HEK293 (cell line): Measurements from ENCODE around the gene MMP27.

Experiments
- CTCF ChIA-PET: fragments of 350-600 bp; formaldehyde crosslinking; extraction: SDS; loops from one replicate; lab custom pipeline; 2021; ENCODE audit warnings: antibody characterized with exemption; lab: Yijun Ruan, JAX
- POLR2A ChIA-PET: fragments of 300-600 bp; formaldehyde crosslinking; extraction: SDS; loops from one replicate; lab custom pipeline; 2020; ENCODE audit warnings: antibody characterized with exemption, inconsistent platforms; lab: Yijun Ruan, JAX
- H3K27ac ChIP-seq: fragments of 200-500 bp; sonication (Bioruptor generic); 2 replicates; pipeline ENCODE4 v1.5.1; 2014; ENCODE audit warnings: low read depth, low read length, control low read depth, inconsistent platforms; ENCODE audit errors: extremely low read depth
- H3K36me3 ChIP-seq, 2 experiments: fragments of 200-500 bp in 1 of 2; sonication (Bioruptor generic) in 1 of 2; 1 replicate in 1 of 2; 2 replicates in 1 of 2; pipeline ENCODE4 v1.5.1; 2014 to 2017; ENCODE audit warnings: inconsistent platforms in 2 of 2, low read length in 2 of 2; ENCODE audit not compliant: control insufficient read depth in 2 of 2, insufficient read depth in 1 of 2
- H3K4me1 ChIP-seq: fragments of 200-500 bp; sonication (Bioruptor generic); 2 replicates; pipeline ENCODE4 v1.5.1; 2014; ENCODE audit warnings: mild to moderate bottlenecking, low read length, inconsistent platforms; ENCODE audit not compliant: control insufficient read depth, insufficient read depth
- H3K4me3 ChIP-seq: 2 replicates; pipeline ENCODE4 v1.5.1; 2011; ENCODE audit warnings: low read depth, mild to moderate bottlenecking, control low read depth, low read length, moderate library complexity
- H3K9me3 ChIP-seq: fragments of 200-500 bp; sonication (Bioruptor generic); 2 replicates; pipeline ENCODE4 v1.5.1; 2014; ENCODE audit warnings: low read depth, low read length, inconsistent platforms; ENCODE audit not compliant: control insufficient read depth, insufficient read depth
- GLI2 ChIP-seq: fragments of 450-650 bp; formaldehyde crosslinking; IDR thresholded peaks from 2 replicates; pipeline ENCODE4; 2017; ENCODE audit warnings: missing biosample characterization, missing genetic modification characterization, low read depth, borderline replicate concordance
- KLF10 ChIP-seq: fragments of 450-650 bp; IDR thresholded peaks from 2 replicates; pipeline ENCODE4 v1.5.1; 2018; ENCODE audit warnings: missing biosample characterization, mild to moderate bottlenecking, missing genetic modification characterization
- SCRT2 ChIP-seq: fragments of 450-650 bp; formaldehyde crosslinking; IDR thresholded peaks from 2 replicates; pipeline ENCODE4 v1.5.1; 2016; ENCODE audit warnings: missing biosample characterization, missing genetic modification characterization
- WT1 ChIP-seq: fragments of 450-650 bp; formaldehyde crosslinking; IDR thresholded peaks from 2 replicates; pipeline ENCODE4 v1.5.1; 2016; ENCODE audit warnings: missing biosample characterization, missing genetic modification characterization
- YY2 ChIP-seq: fragments of 450-650 bp; formaldehyde crosslinking; IDR thresholded peaks from 2 replicates; pipeline ENCODE4 v1.5.1; 2016; ENCODE audit warnings: missing biosample characterization, missing genetic modification characterization
- ZBTB20 ChIP-seq: fragments of 450-650 bp; formaldehyde crosslinking; IDR thresholded peaks from 2 replicates; pipeline ENCODE4 v1.5.1; 2016; ENCODE audit warnings: missing biosample characterization, missing genetic modification characterization
- ZBTB48 ChIP-seq: fragments of 450-650 bp; formaldehyde crosslinking; IDR thresholded peaks from 2 replicates; pipeline ENCODE4 v1.5.1; 2016; ENCODE audit warnings: missing biosample characterization, missing genetic modification characterization
- ZNF132 ChIP-seq: fragments of 450-650 bp; formaldehyde crosslinking; IDR thresholded peaks from 2 replicates; pipeline ENCODE4 v1.5.1; 2017; ENCODE audit warnings: missing biosample characterization, missing genetic modification characterization, borderline replicate concordance
- ZNF133 ChIP-seq: fragments of 450-650 bp; formaldehyde crosslinking; IDR thresholded peaks from 2 replicates; pipeline ENCODE4 v1.5.1; 2016; ENCODE audit warnings: missing biosample characterization, missing genetic modification characterization
- ZNF146 ChIP-seq: fragments of 450-650 bp; formaldehyde crosslinking; IDR thresholded peaks from 2 replicates; pipeline ENCODE4 v1.5.1; 2016; ENCODE audit warnings: missing biosample characterization, missing genetic modification characterization
- ZNF175 ChIP-seq: fragments of 450-650 bp; formaldehyde crosslinking; IDR thresholded peaks from 2 replicates; pipeline ENCODE4 v1.5.1; 2016; ENCODE audit warnings: missing biosample characterization, missing genetic modification characterization
- ZNF184 ChIP-seq: fragments of 450-650 bp; IDR thresholded peaks from 2 replicates; pipeline ENCODE4 v1.5.1; 2018; ENCODE audit warnings: missing biosample characterization, mild to moderate bottlenecking, missing genetic modification characterization
- ZNF24 ChIP-seq: fragments of 450-650 bp; formaldehyde crosslinking; IDR thresholded peaks from 2 replicates; pipeline ENCODE4 v1.5.1; 2016; ENCODE audit warnings: missing biosample characterization, missing genetic modification characterization
- ZNF292 ChIP-seq: fragments of 450-650 bp; formaldehyde crosslinking; IDR thresholded peaks from 2 replicates; pipeline ENCODE4 v1.5.1; 2016; ENCODE audit warnings: low read depth, missing biosample characterization, missing genetic modification characterization, borderline replicate concordance
- ZNF335 ChIP-seq: fragments of 450-650 bp; formaldehyde crosslinking; conservative IDR thresholded peaks from 2 replicates; pipeline ENCODE4 v1.5.1; 2016; ENCODE audit warnings: missing biosample characterization, missing genetic modification characterization
- ZNF354C ChIP-seq: fragments of 450-650 bp; formaldehyde crosslinking; IDR thresholded peaks from 2 replicates; pipeline ENCODE4 v1.5.1; 2016; ENCODE audit warnings: missing biosample characterization, missing genetic modification characterization, low read depth, borderline replicate concordance
- ZNF37A ChIP-seq: fragments of 450-650 bp; IDR thresholded peaks from 2 replicates; pipeline ENCODE4 v1.5.1; 2018; ENCODE audit warnings: missing biosample characterization, missing genetic modification characterization
- ZNF426 ChIP-seq: fragments of 450-650 bp; formaldehyde crosslinking; IDR thresholded peaks from 2 replicates; pipeline ENCODE4 v1.5.1; 2017; ENCODE audit warnings: missing biosample characterization, missing genetic modification characterization, mild to moderate bottlenecking, inconsistent platforms, moderate library complexity
- ZNF501 ChIP-seq: fragments of 450-650 bp; formaldehyde crosslinking; IDR thresholded peaks from 2 replicates; pipeline ENCODE4 v1.5.1; 2016; ENCODE audit warnings: missing biosample characterization, missing genetic modification characterization
- ZNF530 ChIP-seq: fragments of 450-650 bp; formaldehyde crosslinking; IDR thresholded peaks from 2 replicates; pipeline ENCODE4 v1.5.1; 2016; ENCODE audit warnings: low read depth, missing biosample characterization, missing genetic modification characterization
- ZNF549 ChIP-seq: fragments of 450-650 bp; IDR thresholded peaks from 2 replicates; pipeline ENCODE4 v1.5.1; 2018; ENCODE audit warnings: missing biosample characterization, missing genetic modification characterization, mild to moderate bottlenecking, inconsistent platforms, moderate library complexity
- ZNF558 ChIP-seq: fragments of 450-650 bp; formaldehyde crosslinking; IDR thresholded peaks from 2 replicates; pipeline ENCODE4 v1.5.1; 2016; ENCODE audit warnings: missing biosample characterization, missing genetic modification characterization
- ZNF623 ChIP-seq: fragments of 450-650 bp; formaldehyde crosslinking; IDR thresholded peaks from 2 replicates; pipeline ENCODE4 v1.5.1; 2016; ENCODE audit warnings: missing biosample characterization, missing genetic modification characterization
- ZNF658 ChIP-seq: fragments of 450-650 bp; formaldehyde crosslinking; IDR thresholded peaks from 2 replicates; pipeline ENCODE4; 2016; ENCODE audit warnings: missing biosample characterization, missing genetic modification characterization
- ZNF785 ChIP-seq: fragments of 450-650 bp; formaldehyde crosslinking; IDR thresholded peaks from 2 replicates; pipeline ENCODE4 v1.5.1; 2016; ENCODE audit warnings: missing biosample characterization, missing genetic modification characterization
- ZSCAN23 ChIP-seq: fragments of 450-650 bp; formaldehyde crosslinking; IDR thresholded peaks from 2 replicates; pipeline ENCODE4 v1.5.1; 2016; ENCODE audit warnings: missing biosample characterization, missing genetic modification characterization
- TF ChIP-seq, protein P1 (sequence below): fragments of 450-650 bp; formaldehyde crosslinking; IDR thresholded peaks from 2 replicates; pipeline ENCODE4 v1.5.1; 2016; ENCODE audit warnings: missing biosample characterization, missing genetic modification characterization
- TF ChIP-seq, protein P2 (sequence below): fragments of 450-650 bp; formaldehyde crosslinking; IDR thresholded peaks from 2 replicates; pipeline ENCODE4 v1.5.1; 2017; ENCODE audit warnings: missing biosample characterization, missing genetic modification characterization
- TF ChIP-seq, protein P3 (sequence below): fragments of 450-650 bp; formaldehyde crosslinking; IDR thresholded peaks from 2 replicates; pipeline ENCODE4; 2016; ENCODE audit warnings: missing biosample characterization, missing genetic modification characterization

The MMP27 gene

GRCh38 chr11:102722821-102723220, 17.3 kb upstream of the MMP27 start:
- Histone ChIP-seq H3K27ac (no peak overlapping the region), H3K4me3 (no peak overlapping the region), H3K4me1 (no peaks in the 10 kb centered on the region), H3K9me3 (no peaks in the 10 kb centered on the region), H3K36me3 (no peaks in the 10 kb centered on the region)
- POLR2A ChIA-PET, result no interaction called here
- CTCF ChIA-PET, result no interaction called here
- TF ChIP-seq ZSCAN23 (tag by site-specific recombination) (no peak), ZNF558 (tag by site-specific recombination) (no peak), ZNF530 (tag by site-specific recombination) (no peak), ZNF785 (tag by site-specific recombination) (no peak), ZNF24 (tag by site-specific recombination) (no peak), SCRT2 (tag by site-specific recombination) (no peak), ZNF501 (tag by site-specific recombination) (no peak), GLI2 (tag by site-specific recombination) (no peak), ZBTB20 (no peak), KLF10 (no peak)
- TF ChIP-seq, protein P1, sequence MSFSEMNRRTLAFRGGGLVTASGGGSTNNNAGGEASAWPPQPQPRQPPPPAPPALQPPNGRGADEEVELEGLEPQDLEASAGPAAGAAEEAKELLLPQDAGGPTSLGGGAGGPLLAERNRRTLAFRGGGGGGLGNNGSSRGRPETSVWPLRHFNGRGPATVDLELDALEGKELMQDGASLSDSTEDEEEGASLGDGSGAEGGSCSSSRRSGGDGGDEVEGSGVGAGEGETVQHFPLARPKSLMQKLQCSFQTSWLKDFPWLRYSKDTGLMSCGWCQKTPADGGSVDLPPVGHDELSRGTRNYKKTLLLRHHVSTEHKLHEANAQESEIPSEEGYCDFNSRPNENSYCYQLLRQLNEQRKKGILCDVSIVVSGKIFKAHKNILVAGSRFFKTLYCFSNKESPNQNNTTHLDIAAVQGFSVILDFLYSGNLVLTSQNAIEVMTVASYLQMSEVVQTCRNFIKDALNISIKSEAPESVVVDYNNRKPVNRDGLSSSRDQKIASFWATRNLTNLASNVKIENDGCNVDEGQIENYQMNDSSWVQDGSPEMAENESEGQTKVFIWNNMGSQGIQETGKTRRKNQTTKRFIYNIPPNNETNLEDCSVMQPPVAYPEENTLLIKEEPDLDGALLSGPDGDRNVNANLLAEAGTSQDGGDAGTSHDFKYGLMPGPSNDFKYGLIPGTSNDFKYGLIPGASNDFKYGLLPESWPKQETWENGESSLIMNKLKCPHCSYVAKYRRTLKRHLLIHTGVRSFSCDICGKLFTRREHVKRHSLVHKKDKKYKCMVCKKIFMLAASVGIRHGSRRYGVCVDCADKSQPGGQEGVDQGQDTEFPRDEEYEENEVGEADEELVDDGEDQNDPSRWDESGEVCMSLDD (tag by site-specific recombination), result no peak
- TF ChIP-seq, protein P2, sequence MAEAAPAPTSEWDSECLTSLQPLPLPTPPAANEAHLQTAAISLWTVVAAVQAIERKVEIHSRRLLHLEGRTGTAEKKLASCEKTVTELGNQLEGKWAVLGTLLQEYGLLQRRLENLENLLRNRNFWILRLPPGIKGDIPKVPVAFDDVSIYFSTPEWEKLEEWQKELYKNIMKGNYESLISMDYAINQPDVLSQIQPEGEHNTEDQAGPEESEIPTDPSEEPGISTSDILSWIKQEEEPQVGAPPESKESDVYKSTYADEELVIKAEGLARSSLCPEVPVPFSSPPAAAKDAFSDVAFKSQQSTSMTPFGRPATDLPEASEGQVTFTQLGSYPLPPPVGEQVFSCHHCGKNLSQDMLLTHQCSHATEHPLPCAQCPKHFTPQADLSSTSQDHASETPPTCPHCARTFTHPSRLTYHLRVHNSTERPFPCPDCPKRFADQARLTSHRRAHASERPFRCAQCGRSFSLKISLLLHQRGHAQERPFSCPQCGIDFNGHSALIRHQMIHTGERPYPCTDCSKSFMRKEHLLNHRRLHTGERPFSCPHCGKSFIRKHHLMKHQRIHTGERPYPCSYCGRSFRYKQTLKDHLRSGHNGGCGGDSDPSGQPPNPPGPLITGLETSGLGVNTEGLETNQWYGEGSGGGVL (tag by site-specific recombination), result no peak

- ChIA-PET CTCF (no interaction called here), POLR2A (no interaction called here)
- no peaks in the 10 kb centered on the region for H3K9me3 ChIP-seq
- H3K27ac ChIP-seq, result no peak overlapping the region
- no peaks in the 10 kb centered on the region for H3K4me1 ChIP-seq
- no peaks in the 10 kb centered on the region for H3K36me3 ChIP-seq
- TF ChIP-seq ZNF426 (tag by site-specific recombination) (no peak), SCRT2 (tag by site-specific recombination) (no peak), ZNF354C (tag by site-specific recombination) (no peak), ZNF335 (no peak), KLF10 (no peak), ZNF549 (tag by site-specific recombination) (no peak), ZNF623 (tag by site-specific recombination) (no peak), ZNF184 (tag by site-specific recombination) (no peak), YY2 (no peak)
- H3K4me3 ChIP-seq, result no peak overlapping the region
Measured at GRCh38 chr11:102719620-102720277, 14.2 kb upstream of the MMP27 start.

GRCh38 chr11:102717280-102717679, 11.7 kb upstream of the MMP27 start:
- CTCF ChIA-PET, result interaction anchor here (0.7 kb wide), 1 partner anchor 10 kb away, joined by 4 read pairs; no protein-coding TSS in a partner anchor
- H3K9me3 ChIP-seq, result no peaks in the 10 kb centered on the region
- no peaks in the 10 kb centered on the region for H3K4me1 ChIP-seq
- H3K27ac ChIP-seq, result no peak overlapping the region
- POLR2A ChIA-PET, result no interaction called here
- no peak overlapping the region for H3K4me3 ChIP-seq
- H3K36me3 ChIP-seq, result no peaks in the 10 kb centered on the region
- no peak for TF ChIP-seq WT1 (tag by site-specific recombination)
- no peak for TF ChIP-seq ZNF175 (tag by site-specific recombination)
- TF ChIP-seq ZNF133 (tag by site-specific recombination), result no peak
- TF ChIP-seq ZNF292 (tag by site-specific recombination), result no peak
- no peak for TF ChIP-seq ZNF146
- no peak for TF ChIP-seq ZNF132 (tag by site-specific recombination)
- TF ChIP-seq, protein P3, sequence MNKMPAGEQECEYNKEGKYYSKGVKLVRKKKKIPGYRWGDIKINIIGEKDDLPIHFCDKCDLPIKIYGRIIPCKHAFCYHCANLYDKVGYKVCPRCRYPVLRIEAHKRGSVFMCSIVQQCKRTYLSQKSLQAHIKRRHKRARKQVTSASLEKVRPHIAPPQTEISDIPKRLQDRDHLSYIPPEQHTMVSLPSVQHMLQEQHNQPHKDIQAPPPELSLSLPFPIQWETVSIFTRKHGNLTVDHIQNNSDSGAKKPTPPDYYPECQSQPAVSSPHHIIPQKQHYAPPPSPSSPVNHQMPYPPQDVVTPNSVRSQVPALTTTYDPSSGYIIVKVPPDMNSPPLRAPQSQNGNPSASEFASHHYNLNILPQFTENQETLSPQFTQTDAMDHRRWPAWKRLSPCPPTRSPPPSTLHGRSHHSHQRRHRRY (tag by site-specific recombination), result no peak
- TF ChIP-seq ZNF658 (tag by site-specific recombination), result no peak
- TF ChIP-seq ZBTB20, result no peak
- TF ChIP-seq ZBTB48 (tag by site-specific recombination), result no peak
- TF ChIP-seq ZNF37A (tag by site-specific recombination), result no peak
